ENCODE results near the gene HOXB9.
A peak's percentile ranks its signal among the peaks of the same experiment; 100 is the strongest.

HOXB9 gene

GRCh38 chr17:48588528-48588927 lies 37.6 kb downstream of the HOXB9 start:
- intact Hi-C loops (cut with DNase I; ENCODE audit: low total_unique reads) = no loop called here
- H3K27ac ChIP-seq = no peak overlapping the region

GRCh38 chr17:48588074-48588415 lies 38.1 kb downstream of the HOXB9 start:
- Histone ChIP-seq H3K36me3 (no peaks in the 10 kb centered on the region), H3K4me1 (peaks cover 0 to 26% (median 16%) of the 10 kb centered on the region in 4 donors), H3K4me3 (no peak overlapping the region), H3K27me3 (peaks cover 0 to 68% of the 10 kb centered on the region in 2 donors), H3K27ac (no peak overlapping the region), H3K9me3 (no peaks in the 10 kb centered on the region)
- no peak for DNase-seq
- no peak for TF ChIP-seq CTCF (IDR thresholded peaks at IDR 0.05)
- intact Hi-C loops (cut with DNase I; ENCODE audit: low total_unique reads) = no loop called here

More at GRCh38 chr17:48588528-48588927, 37.6 kb downstream of the HOXB9 start:
- H3K4me3 ChIP-seq = no peak overlapping the region
- no peaks in the 10 kb centered on the region for H3K36me3 ChIP-seq
- H3K27me3 ChIP-seq = peaks cover 0 to 72% of the 10 kb centered on the region in 2 donors
- DNase-seq = no peak
- no peaks in the 10 kb centered on the region for H3K9me3 ChIP-seq
- H3K4me1 ChIP-seq = peaks cover 0 to 31% (median 21%) of the 10 kb centered on the region in 4 donors
- no peak for TF ChIP-seq CTCF (IDR thresholded peaks at IDR 0.05)

GRCh38 chr17:48587276-48588073 lies 38.7 kb downstream of the HOXB9 start:
- Histone ChIP-seq H3K27me3 (peaks cover 0 to 67% of the 10 kb centered on the region in 2 donors), H3K4me3 (no peak overlapping the region), H3K36me3 (no peaks in the 10 kb centered on the region), H3K4me1 (peaks cover 0 to 20% (median 13%) of the 10 kb centered on the region in 4 donors), H3K27ac (no peak overlapping the region), H3K9me3 (no peaks in the 10 kb centered on the region)
- DNase-seq = no peak
- no peak for TF ChIP-seq CTCF (IDR thresholded peaks at IDR 0.05)
- intact Hi-C loops (cut with DNase I; ENCODE audit: low total_unique reads) = no loop called here

- Histone ChIP-seq H3K27ac (no peak overlapping the region), H3K27me3 (peaks cover 0 to 67% of the 10 kb centered on the region in 2 donors), H3K9me3 (no peaks in the 10 kb centered on the region), H3K36me3 (no peaks in the 10 kb centered on the region), H3K4me1 (peaks cover 0 to 27% (median 15%) of the 10 kb centered on the region in 4 donors), H3K4me3 (peak overlapping the region; percentile 51 to 69)
- intact Hi-C loops (cut with DNase I; ENCODE audit: low total_unique reads) = no loop called here
- TF ChIP-seq CTCF (IDR thresholded peaks at IDR 0.05) = no peak
- DNase-seq = no peak
These were observed 39.6 kb downstream of the HOXB9 start for GRCh38 chr17:48586355-48587258.

GRCh38 chr17:48584223-48584741 lies 41.9 kb downstream of the HOXB9 start:
- no peak for DNase-seq
- peaks cover 0 to 64% of the 10 kb centered on the region in 2 donors for H3K27me3 ChIP-seq
- no peak overlapping the region for H3K27ac ChIP-seq
- H3K4me3 ChIP-seq = no peak overlapping the region
- H3K4me1 ChIP-seq = peaks cover 0 to 29% (median 16%) of the 10 kb centered on the region in 4 donors
- intact Hi-C loops (cut with DNase I; ENCODE audit: low total_unique reads) = no loop called here
- no peak for TF ChIP-seq CTCF (IDR thresholded peaks at IDR 0.05)
- H3K9me3 ChIP-seq = no peaks in the 10 kb centered on the region
- no peaks in the 10 kb centered on the region for H3K36me3 ChIP-seq

Data from tibial artery (tissue), 4 donors.